Left kidney (tissue), 2 donors: ENCODE measurements around the gene KAZN. TPM values are rescaled to one million over a fixed set of nuclear protein-coding genes. Genes with fewer than 3 reads are reported as not detected.
"Not testable (repeated sequence)": the region's sequence is repeated elsewhere in the genome, so short reads cannot be mapped to it uniquely, and the experiment has no call there.

ENCODE experiments used
- DNase-seq: peaks from one replicate; pipeline ENCODE4 v3.0.0-alpha.2; 2013
- polyA plus RNA-seq: library from polyadenylated mRNA; unstranded; fragments of 120-200 nt; gene quantifications from one replicate; pipeline ENCODE4 v1.2.1, GENCODE V29; 2013; ENCODE audit not compliant: insufficient read length

KAZN gene
- polyA plus RNA-seq, 1 donor: 35.2 TPM

DNA sequence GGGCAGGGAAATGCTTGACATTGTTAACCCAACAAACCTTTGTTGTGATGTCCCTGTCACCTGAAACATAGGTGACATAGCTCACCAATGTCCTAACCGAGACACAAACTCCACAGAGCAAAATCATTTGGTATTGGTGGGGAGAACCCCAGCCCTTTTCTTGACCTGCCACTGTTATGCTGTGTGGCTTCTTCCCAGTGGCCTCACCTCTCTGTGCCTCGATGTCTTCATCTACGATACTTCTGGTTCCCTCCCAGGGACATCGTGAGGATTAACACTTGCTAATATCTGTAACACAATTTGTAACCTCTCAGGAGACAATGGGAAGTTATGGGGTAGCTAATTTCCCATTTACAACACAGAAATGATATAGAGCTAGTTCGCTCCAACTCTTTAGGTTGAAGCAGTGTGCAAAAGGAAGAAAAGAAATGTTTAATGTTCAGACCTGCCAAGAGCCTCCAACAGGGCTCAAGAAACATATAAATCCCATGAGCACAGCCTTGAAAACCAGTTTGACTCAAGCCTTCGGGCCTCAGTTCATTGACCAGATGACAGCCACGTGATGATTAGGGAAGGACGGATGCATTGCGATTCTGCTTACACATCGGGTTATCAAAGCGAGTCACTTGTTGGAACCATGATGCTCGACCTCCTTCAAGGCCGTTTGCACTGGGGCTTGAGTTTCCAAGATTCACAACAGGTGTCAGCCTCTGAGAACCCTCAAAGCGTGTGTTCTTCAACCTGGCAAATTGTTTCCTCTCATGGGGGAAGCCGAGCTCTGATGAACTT is 517.3 kb downstream of the KAZN start:
- no peak for DNase-seq

DNA sequence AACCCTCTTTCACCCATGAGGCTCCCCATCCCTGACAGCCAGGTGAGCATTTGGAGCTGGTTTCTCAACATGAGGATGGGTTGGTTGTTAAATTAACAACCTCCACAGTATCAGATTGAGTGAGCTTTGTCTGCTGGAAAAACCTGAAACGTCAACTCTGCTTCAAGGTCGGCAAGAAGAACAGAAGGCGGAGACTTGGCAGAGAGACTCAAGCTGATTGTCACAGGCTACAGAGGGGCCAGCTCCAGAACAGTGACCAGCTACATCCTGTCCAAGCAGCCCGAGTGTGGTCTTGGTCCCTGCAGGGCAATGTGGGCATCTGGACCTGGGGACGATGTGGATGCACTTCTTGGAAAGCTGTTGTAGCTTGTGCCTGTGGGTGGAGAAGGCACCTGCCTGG is 518.5 kb downstream of the KAZN start:
- DNase-seq: no peak

DNA sequence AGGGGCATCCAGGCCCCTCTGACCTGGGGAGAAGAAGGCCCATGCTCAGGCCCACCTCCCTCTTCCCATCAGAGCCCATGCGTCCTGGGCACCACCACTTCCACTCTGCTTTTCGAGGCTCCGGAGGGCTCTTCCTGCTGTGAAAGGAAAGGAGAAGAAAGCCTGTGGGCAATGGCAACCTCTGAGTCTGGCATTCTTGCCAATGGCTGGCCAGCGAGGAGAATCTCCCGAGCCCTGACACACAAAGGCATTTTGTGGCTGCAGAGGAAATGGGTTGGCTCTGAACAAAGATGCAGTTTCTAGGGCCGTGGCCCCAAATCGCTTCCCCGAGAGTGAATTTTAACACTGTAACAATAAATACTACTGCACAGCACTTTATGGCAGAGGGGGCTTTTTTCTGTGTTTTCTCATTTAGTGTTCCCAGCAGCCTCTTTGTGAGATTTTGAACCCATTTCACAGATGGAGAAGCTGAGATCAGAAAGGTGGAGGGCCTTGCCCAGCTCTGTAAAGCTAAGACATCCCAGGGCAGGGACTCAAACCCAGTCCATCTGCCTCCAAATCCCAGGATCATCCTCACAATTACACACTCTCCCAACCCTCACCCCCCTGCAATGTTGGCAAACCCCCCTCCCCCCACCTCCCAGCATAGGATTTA is 519.3 kb downstream of the KAZN start:
- DNase-seq: no peak

DNA sequence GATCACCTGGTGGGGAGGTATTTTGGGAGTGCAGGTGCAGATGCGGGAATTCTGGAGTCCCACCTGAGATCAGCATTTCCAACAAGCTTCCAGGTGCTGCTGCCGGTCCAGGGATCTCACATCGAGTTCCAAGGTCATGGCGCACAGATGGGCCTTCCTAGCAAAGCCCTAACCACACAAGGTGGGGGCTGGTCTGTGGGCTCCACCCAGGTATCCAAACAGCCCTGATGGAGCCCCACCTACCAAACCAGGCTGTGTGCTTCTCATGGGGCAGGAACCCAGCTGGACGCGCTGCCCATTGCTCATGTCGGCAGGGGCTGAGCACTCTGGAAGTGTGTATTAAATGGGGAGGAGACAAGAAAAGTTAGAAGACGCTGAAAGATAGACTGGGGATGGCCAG is 520.1 kb downstream of the KAZN start:
- DNase-seq: no peak

DNA sequence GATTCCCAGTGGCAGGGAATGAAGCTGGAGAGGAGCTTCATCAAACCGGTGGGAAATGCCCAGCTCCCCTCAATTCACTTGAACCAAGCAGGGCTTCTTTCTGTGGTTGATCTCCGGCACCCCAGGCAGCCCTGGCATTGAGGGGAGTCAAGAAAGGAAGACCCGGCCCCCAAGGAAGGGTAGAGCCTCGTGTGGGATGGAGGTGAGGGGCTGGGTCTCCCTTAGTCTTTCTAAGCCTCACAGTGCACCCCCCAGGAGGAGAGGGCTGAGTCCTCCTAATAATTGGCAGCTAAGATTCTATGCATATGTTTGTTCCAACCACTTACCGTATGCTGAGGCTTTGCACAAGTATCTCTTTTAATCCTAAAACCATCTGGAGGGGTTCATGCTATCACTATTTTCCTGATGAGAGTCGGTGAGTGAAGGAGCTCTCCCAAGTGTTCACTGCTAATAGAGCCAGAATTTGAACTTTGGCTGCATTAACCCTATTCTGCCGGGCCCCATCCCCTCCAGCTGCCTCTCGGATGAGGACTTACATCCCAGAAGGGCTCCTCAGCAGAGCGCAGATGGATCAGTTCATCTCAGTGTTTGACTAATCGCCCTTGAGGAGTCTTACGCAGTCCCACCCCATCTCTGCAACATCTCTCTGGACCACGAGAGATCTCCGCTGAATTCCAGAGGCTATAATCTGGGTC is 521.9 kb downstream of the KAZN start:
- DNase-seq: no peak

DNA sequence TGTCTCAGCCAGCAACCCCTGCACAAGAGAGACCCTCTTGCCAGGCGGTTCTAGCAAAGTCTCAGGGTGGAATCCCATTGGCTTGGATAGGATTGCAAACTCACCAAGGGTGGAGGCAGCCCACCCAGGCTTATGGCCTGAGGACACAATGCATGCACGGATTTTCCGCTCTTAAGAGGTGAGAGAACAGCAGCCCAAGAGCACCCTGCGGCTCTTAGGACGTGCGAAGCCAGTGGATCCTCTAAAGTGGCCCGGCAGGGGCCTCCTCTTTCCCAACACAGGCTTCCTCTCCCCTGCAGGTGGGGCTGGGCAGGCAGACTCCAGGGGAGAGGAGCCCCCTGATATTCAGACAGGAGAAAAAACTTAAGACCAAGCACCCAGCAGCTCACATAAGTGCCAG is 523.8 kb downstream of the KAZN start:
- no peak for DNase-seq

DNA sequence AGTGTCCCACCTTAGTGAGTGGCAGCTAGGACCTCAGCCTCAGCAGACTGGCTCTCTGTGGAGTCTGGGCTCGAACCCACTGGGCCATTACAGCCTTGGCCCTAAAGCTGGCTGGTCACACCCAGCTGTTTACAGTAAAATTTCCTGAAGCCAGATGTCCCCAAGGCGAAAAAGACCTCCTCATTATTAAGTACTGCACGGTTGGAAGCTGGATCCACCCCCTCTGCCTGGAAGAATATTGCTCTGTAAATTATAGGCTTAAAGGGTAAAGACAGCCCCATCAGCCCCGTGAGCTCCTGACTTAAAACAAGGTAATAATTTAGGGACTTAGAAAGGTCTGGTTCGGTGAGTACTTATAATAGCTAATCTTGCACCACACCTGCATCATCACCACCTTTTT is 524.8 kb downstream of the KAZN start:
- DNase-seq: no peak

DNA sequence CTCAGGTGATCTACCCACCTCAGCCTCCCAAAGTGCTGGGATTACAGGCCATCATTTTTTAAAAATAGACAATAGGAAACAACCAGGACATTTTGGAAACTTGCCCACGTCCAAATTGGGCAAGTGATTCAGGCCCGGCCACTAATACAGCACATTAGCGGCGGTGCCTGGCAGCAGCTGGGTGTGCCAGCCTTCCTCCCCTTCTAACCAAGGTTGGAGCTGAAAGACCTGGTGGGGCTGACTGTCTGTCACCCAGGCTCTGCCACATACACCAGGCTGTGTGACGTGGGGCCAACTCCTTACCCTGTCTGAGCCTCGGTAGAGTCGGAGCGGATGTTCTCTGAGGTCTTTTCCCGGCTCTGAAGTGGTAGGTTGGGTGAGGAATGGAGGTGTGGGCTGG is 525.4 kb downstream of the KAZN start:
- DNase-seq: no peak

DNA sequence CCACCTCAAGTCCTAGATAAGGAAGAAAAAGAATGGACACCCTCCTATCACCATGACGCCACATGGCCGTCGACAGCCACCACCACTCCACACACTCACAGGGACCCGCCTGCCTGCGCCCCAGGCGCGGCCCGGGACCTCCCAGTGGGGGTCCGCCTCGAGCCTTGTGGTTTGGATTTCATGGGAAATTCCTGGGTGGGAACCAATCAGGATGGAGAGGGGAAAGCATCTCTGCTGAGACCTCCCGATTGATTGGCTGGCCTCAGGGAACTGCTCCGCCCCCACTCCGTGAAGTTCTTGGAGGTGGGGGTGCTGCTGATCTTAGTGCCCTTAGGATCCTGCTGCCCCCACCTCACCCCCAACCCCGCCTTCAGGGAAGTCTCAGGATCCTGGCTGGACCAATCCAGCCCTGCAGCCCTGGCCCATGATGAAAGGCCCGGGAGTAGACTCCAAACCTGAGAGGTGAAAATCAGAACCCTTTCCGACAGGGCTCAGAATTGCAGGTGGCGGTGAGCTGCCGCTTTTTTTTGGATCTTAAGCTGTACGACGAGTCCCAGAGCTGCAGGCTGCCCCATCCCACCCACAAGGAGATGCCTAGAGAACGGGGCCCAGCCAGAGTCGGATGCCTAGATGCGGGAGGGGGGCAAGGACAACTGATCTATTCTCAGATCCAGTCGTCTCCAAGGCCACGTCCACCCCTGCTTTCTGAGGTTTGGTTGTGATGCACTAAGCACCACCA is 526.0 kb downstream of the KAZN start:
- DNase-seq: no peak

DNA sequence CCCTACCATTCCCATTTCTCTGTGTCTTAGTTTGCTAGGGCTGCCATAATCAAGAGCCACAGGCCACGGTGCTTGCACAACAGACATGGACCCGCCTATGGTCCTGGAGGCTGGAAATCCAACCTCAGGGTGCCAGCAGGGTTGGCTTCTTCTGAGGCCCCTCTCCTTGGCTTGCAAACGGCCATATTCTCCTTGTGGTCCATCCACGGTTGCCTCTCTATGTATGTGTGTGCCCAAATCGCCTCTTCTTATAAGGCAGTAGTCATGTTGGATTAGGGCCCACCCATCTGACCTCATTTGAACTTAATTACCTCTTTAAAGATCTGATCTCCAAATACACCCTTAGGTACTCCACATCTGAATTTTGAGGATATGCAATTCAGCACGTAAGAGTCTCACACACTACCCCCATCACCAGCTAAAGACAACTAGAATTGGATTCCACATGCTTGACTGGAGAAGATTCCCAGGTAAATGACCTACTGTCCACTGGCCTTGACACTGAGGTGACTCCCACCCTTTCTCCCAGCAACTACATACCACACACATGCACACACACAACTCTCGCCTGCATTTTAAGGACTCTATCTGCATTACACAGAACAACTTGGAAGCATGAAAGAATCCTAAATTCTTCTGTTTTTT is 526.7 kb downstream of the KAZN start:
- DNase-seq: no peak

DNA sequence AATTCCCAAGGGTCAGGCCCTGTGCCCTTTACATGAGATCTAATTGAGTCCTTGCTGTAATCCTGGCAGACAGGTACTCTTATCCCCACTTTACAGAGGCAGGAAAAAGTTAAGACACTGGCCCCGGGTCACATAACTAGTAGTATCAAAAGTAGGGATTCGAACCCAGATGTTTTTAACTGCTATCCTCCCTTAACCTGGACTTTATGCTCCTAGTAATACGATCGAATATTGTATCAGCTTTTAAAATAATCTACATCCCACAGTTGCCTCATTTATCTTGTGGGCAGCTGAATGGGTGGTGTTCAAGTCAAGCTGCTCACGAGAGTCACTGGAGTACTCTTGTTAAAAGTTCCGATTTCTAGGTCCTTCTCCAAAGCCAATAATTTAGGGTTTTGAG is 529.6 kb downstream of the KAZN start:
- no peak for DNase-seq

DNA sequence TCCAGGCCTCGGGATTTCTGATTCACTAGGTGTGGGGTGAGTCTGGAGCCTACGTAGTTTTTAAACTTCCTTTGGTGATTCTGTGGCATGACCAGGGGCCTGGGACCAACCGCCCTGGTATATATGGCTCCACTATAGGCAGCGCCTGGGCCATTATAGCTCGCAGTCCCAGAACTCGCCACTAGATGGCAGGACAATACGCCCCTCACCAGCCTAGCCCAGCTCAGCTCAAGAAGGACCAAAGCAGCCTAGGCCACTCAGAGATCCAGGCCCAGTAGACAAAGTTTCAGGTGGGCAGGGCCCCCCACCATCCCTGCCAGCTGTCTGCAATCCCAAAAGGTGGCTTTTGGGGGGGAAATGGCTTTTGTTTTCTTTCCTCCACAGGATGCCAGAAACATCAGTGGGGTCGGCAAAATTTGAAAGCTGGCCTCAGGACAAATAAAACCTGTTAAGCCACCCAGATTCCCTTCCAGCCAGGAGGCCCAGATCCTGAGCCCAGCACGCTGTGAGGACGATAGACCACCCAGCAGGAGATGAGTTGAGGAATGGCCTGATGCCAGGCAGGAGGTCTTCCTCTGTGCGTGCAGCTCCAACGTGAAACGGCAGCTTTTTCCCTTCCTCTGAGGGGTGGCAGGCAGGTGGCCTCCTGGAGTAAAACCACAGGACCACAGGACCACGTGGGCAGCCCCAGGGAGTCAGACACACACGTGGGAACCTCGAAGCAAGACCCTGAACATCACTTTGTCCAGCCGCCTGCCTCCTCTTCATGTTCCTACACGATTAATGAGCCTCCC is 530.2 kb downstream of the KAZN start:
- DNase-seq: peak; percentile 63

DNA sequence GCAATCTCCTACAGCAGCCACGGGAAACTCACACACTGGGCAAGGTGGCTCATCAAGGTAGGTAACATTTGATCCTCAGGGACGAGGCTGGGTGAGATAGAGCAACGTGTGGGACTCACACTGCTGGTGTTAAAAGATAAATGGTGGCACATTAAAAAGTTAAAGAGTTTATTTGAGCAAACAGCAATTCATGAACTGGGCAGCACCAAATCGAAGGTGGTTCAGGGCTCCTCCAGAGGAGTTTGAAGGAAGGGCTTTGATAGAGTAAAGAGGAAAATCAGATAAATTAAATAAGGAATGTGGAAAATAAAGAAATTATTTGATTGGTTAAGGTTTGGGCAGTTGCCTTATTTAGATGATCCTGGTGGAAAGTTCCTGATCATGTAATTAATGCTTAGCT is 531.5 kb downstream of the KAZN start:
- no peak for DNase-seq

DNA sequence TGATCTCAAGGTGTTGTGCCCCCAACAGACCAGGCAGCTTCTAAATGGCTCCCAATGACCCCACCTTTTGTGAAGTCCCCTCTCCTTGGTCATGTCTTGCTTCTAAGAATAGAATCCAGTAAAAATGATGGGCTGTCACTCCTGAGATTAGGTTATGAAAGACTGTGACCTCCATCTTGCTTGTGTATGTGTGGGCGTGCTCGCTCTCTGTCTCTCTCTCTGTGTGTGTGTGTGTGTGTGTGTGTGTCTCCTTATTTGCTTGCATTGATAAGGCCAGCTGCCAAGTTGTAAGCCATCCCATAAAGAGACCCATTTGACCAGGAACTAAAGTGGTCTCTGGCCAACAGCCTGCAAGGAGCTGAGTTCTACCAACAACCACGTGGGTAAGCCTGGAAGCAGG is 532.1 kb downstream of the KAZN start:
- no peak for DNase-seq

DNA sequence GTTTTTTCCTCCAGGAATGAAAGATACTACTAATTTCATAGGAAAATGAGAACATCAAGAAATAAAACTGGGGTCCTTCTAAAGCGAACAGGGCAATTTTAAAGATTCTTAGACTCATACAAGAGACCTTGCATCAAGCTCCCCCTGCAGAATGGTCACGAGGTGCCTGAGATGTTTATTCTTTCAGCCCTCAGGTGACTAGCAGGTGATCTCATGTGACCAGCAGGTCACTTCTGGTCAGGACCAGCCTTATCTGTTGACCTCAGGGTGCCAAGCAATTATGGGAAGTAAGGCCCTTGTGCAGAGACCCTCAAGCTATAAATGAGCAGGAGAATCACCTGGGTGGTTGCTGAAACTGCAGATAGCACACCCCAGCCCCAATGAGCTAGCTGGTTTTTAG is 534.5 kb downstream of the KAZN start:
- no peak for DNase-seq

DNA sequence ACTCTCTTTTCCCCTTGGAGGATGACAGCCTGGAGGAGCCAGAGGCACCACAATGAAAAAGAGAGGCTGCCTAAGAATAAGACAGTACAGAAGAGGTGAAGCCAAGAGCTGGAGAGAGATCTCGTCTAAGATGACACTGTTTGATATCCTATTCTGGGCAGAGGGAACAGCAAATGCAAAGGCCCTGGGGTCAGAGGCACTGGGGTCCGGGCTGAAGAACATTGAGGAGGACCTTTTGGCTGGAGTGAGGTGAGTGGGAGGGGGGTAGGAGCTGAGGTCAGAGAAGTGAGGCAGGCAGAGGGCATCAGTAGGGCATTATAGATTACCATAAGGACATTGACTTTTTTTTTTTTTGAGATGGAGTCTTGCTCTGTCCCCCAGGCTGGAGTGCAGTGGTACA is 535.8 kb downstream of the KAZN start:
- no peak for DNase-seq

DNA sequence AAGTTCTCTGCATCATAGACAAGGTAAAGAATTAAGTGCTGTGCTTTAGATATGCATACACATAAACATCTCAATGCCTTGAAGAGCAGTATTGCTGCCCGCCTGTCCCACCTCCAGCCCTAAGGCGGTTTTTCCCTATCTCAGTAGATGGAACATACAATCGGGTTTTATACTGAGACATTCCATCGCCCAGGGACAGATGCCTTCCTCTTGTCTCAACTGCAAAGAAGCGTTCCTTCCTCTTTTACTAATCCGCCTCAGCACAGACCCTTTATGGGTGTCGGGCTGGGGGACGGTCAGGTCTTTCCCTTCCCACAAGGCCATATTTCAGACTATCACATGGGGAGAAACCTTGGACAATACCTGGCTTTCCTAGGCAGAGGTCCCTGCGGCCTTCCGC is 537.1 kb downstream of the KAZN start:
- not testable (repeated sequence) for DNase-seq

DNA sequence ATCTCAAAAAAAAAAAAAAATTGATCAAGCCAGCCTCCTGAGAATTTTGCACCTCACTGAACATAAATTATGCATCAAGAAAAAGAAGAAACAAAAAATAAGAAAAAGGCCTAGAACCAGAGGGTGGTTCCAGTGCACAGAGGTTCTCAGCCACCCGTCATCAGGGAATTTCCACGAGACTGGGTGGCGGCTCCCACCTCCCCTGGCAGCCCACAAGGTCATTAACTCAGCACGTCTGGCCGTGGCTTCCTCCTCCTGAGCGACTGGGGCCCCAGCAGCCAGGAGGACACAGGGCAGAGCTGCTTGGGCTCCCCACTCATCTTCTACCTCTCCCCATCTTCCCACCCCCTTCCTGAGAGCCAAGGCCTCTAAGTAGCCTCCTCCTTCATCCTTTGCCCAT is 539.3 kb downstream of the KAZN start:
- no peak for DNase-seq

DNA sequence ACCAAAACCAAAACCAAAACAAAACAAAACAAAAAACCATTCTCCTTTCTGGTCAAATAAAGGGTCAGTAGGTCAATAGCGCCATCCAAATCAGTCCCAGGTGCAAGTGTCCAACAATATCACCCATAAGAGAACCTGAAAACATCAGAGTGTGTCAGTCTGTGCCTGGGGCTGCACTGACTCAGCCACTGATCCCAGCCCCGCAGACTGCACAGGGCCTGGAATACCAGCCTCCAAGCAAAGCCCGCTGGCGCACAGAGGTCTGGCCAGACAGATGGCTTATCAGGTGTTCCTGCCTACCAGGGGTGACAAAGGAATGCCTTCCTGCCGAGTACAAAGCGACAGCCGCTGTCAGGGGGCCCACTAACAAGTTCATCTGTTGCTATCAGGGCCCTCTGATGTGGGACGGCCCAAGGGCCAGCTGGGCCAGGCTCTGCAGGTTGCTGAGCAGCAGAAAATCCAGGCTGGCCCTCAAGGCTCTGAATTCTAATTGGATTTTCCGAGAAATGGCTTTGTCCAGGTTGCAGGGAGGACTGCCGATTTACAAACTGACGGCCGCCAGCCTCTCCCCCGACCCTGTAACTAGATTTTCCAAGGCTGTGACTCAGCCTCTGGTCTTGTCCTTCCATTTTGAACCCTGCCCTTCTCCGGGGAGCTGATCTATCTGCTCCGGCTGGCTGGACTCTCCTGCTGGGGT is 541.3 kb downstream of the KAZN start:
- DNase-seq: no peak

DNA sequence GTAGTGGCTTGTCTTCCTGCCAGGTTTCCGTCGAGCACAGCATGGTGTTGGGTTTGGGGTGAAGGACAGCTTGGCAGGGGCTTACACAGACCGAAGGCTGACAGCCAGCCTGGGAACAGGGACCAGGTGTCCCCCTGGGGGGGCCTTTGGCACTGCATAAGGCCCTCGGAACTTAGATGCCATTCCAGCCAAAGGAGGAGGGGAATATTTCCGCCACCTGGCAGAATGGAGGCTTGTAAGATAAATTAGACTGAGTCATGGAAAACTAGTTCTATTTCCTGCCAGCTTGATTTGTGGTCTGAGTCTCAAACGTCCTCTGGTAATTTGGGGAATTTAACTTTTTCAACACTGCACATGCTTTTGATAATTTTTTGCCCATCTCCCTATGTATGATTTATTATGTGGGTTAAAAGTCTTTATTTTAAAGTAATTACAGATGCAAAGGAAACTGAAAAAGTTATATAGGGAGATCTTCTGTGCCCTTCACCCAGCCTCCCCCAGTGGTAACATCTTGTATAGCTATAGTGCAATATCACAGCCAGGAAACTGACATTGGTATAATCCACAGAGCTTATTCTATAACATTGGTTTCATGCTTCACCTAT is 543.6 kb downstream of the KAZN start:
- DNase-seq: no peak
